Activated gamma-delta T cell treated with anti-CD3 and anti-CD28 coated beads, Interleukin-2, amount 50 U/mL, for 16 hours (primary cell): ENCODE measurements around the gene WDR17.

Experiments used
- DNase-seq: peaks from one replicate; pipeline ENCODE4 v3.0.0-alpha.2; 2020; ENCODE audit warnings: low read depth

Gene WDR17

DNA sequence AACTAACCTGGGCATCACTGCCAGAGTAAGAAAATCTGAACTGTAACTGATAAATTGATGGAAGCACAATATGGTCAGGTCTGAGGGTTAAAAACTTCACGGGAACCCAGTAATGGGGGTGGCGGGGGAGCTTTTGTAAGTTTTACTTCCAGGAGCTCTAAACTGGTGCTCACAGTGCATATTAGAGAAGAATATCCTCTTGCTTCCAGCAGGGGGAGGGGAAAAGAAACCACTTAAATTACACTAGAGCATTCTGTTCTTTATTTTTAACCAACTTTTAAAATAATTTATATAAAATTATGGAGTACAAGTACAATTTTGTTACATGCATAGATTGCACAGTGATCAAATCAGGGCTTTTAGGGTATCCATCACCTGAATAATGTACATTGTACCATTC, 33.7 kb downstream of the WDR17 start:
- DNase-seq: no peak

- DNase-seq: no peak
These were observed 36.9 kb downstream of the WDR17 start for GRCh38 chr4:176102414-176103063.

DNA sequence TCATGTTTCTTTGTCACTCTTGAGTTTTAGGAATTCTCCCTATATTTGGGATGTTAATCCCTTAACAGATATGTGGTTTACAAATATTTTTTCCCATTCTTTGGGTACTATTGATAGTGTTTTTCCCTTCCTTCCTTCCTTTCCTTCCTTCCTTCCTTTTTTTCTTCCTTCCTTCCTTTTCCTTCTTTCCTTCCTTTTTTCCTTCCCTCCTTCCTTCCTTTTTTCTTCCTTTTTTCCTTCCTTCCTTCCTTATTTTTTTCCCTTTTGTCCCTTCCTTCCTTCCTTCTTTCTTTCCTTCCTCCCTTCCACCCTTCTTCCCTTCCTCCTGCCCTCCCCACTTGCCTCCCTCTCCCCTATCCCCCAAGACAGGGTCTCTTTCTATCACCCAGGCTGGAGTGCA, 42.1 kb downstream of the WDR17 start:
- DNase-seq: no peak

DNA sequence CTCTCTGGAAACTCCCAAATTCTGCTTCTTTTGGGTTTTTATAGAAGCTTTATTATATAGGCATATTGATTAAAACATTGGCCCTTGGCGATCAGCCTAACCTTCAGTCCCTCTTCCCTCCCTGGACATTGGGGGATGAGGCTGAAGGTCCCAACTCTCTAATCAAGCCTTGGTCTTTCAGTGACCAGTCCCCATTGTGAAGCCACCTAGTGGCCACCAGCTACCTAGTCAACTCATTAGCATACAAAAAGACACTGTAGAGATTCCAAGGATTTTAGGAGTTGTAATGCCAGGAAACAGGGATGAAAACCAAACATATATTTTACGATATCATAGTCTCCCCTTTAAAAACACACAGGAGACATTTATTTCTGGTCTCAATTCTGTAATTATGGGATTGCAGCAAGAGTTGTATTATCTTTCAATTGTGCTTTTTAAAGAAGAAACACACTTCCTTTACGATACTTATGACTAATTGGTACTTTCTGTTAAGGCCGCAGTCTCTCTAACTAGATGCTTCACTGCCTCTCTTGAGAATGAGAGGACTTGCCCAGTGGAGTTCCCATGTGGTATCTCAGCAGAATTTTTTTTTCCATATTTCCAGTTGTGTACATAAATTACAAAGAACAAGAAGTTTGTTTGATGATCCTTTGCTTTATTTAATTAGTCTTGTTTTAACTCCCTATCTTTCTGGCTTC, 58.2 kb downstream of the WDR17 start:
- DNase-seq: no peak

DNA sequence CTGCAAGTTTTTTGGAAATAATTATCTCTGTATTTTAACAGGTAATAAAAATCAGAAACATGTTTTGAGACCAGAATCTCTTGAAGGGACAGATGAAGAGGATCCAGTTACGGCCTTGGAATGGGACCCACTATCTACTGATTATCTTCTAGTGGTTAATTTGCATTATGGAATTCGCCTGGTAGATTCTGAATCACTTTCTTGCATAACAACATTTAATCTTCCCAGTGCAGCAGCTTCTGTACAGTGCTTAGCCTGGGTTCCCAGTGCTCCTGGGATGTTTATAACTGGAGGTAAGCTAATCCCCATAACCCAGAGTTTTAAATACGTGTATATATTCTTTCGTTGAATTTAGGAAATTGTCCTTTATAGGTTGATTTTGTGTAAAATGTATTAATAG, 59.4 kb downstream of the WDR17 start:
- no peak for DNase-seq

DNA sequence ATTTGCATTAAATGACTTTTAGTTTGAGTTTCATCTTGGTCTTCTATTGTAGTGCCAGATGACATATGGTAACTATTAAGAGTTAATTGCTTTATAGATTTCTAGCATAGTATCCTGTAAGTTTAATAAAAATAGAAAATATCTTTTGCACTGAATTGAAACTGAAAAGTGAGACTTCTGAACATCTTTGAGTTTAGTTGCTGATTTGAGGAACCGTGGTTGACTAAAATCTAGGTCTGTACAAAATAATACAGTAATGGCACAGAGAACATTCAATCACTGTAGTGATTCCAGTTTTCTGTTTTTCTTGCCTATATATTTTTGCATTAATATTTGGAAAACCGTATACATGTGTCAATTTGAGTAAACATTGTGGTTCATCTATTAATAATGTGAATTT, 69.0 kb downstream of the WDR17 start:
- DNase-seq: no peak

GRCh38 chr4:176137631-176138030, 72.0 kb downstream of the WDR17 start:
- DNase-seq: no peak

GRCh38 chr4:176139518-176139917, 73.9 kb downstream of the WDR17 start:
- no peak for DNase-seq

DNA sequence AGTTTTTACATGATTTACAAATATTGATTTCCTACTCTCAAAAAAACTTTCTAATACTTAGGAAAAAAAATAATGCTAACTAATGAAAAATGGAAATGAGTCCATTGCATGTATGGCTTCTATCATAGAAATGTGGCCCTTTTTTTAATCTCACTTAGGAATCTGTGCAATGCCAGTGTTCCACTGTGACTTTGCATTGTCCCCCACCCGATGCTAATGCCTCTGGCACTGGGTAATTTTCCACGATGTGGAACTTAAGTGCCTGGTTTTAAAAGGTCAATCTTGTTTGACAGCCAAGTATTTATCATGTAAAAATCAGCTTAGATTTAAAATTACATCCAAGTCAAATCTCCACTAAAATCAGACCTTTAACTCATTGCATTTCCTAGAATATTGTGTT, 76.6 kb downstream of the WDR17 start:
- DNase-seq: no peak

GRCh38 chr4:176149680-176150355, 84.2 kb downstream of the WDR17 start:
- no peak for DNase-seq

DNA sequence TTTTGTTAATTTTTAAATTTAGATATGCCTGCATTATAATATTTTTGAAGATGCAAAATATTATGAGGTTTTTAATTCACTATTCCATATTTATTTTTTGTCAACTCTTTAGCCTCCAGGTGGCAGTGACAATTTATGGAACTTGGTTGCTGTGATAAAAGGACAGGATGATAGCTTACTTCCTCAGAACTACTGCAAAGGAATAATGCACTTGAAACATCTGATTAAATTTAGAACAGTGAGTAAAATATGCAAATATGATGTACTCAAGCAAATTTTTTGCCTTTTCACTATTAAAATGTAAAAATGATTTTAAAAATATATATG, 84.7 kb downstream of the WDR17 start:
- no peak for DNase-seq

DNA sequence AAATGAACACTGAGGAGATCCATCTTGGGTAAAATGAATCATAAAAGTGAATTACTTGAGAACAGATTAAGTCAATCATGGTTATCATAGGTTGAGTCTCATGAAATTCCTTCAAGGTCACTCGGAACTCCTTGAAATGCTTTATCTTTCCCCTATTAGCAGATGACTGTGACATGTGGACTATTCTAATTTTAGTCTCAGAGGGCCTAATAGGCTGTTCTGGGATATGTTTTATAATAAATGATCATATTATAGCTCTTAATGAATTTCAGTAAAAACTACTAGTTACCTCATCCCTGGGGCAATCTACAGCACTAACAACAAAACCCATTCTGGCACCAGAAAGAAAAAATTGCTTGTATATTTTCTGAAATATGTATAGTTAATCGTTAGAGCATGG, 85.1 kb downstream of the WDR17 start:
- no peak for DNase-seq

- no peak for DNase-seq
These were observed 87.5 kb downstream of the WDR17 start for GRCh38 chr4:176153124-176153523.

DNA sequence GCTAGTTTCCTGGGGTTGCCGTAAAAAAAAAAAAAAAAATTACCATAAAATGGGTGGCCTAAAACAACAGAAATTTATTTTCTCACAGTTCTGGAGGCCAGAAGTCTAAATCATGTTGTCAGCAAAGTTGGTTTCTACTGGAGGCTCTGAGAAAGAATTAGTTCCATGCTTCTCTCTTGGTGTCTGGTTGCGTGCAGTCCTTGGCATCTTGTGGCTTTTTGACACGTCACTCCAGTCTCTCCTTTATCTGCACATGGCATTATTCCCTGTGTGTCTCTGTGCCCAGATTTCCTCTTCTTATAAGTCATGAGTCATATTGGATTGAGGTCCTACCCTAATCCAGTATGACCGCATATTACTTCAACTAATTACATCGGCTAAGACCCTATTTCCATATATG, 91.0 kb downstream of the WDR17 start:
- DNase-seq: no peak

DNA sequence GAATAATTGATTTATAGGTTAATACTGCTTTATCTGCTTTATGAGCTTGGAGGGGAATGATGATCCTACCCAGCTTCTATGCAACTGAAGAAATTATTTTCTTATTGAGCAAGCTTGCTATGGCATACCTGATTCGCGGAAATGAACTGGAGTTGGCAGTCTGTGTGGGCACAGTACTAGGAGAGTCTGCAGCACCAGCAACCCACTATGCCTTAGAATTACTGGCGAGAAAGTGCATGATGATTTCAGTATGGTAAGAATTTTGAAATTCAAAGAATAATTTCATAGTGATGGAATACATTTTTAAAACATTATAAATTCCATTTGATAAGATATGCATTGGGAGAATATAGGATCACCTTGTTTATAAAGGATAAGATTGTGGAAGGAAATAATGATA, 97.4 kb downstream of the WDR17 start:
- DNase-seq: no peak

- DNase-seq: no peak
These were observed 119.4 kb downstream of the WDR17 start for GRCh38 chr4:176185051-176185450.

- DNase-seq: no peak
These were observed 120.4 kb downstream of the WDR17 start for GRCh38 chr4:176186067-176186466.

- no peak for DNase-seq
These were observed 121.2 kb downstream of the WDR17 start for GRCh38 chr4:176186671-176187395.

DNA sequence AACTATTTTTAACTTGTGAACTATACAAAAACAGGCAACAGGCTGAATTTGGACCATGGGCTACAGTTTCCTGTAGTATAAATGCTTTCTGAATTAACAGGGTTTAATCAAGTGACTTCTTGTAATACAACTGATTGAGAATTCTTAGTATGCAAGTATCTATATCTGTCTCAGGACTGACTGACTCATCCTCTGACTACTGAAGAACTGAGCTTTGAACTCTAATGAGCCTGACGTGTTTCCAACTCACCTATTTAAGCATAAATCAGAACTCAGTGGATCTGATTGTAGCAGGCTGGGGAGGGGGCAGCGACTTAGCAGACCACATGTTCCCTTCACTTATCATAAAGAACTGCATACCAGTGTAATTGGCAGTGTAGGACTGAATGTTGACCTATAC, 122.0 kb downstream of the WDR17 start:
- no peak for DNase-seq

DNA sequence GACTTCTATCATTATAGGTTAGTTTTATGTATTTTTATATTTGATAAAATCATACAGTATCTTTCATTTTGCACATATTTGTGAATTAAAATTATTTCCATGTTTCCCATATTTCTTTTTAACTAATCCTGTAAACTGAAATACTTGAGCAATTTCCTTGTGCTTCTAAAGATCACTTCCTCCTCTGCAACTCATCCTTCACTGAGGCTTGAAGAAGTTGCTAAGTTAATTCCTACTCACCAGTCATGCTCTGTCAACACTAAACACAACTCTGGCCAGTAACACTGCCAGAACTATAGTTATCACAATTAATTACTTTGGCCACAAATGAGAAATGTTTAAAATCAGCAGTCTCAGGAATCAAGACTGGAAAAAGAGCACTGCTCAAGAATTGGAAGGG, 123.0 kb downstream of the WDR17 start:
- no peak for DNase-seq

DNA sequence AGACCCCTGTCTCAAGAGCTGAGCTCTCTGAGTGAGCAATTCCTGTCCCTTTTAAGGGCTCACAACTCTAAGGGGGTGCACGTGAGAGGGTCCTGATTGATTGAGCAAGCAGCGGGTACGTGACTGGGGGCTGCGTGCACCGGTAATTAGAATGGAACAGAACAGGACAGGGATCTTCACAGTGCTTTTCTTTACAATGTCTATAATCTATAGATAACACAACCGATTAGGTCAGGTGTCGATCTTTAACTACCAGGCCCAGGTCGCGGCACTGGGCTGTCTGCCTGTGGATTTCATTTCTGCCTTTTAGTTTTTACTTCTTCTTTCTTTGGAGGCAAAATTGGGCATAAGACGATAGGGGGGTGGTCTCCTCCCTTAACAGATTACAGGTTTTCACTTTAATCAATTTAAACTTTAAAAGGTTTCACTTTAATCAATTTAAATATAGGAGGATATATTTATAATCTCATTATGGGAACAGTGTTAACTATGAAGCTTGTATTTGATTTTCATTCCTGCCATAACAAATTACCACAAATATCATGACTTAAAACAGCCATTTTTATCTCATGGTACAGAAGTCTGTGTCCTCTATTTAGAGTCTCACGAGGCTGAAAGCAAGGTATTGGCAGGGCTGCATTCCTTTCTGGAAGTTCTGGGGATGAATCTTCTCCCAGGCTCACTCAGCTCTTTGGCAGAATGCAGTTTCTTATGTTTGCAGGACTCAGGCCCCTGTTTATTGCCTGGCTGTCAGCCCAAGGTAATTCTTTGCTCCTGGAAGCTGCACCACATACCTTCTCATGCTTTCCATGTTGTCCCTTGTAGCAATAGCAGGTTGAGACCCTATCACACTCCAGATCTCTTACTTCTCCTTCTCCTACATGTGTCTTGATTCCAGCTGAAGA, 124.5 kb downstream of the WDR17 start:
- DNase-seq: no peak

- DNase-seq: no peak
These were observed 126.3 kb downstream of the WDR17 start for GRCh38 chr4:176191974-176192373.
